Measurements from ENCODE around the gene LYAR. TPM values are rescaled to one million over a fixed set of nuclear protein-coding genes. Genes with fewer than 3 reads are reported as not detected.

Gene LYAR
- total RNA-seq, 2 experiments from 2014 or later = 97.6 to 106 TPM

GRCh38 chr4:4225915-4226605 lies 63.9 kb downstream of the LYAR start:
- no peaks in the 10 kb centered on the region for H3K9me3 Mint-ChIP-seq
- H3K27me3 Mint-ChIP-seq = peaks cover 81% of the 10 kb centered on the region
- DNase-seq = no peak
- H3K4me3 Mint-ChIP-seq = peak overlapping the region; percentile 35
- H3K36me3 Mint-ChIP-seq = peaks cover 6% of the 10 kb centered on the region
- H3K4me1 Mint-ChIP-seq = peaks cover 5% of the 10 kb centered on the region
- no peak overlapping the region for H3K27ac Mint-ChIP-seq

Other genes starting within 250 kb of the LYAR start
- not detected for gene OTOP1, start 63.2 kb downstream of the LYAR start, total RNA-seq
- gene TMEM128, start 41.9 kb downstream of the LYAR start, total RNA-seq = 10 to 100 TPM; 23.6 to 25.0 TPM
- 1 to 10 TPM; 5.7 to 6.0 TPM for gene ZBTB49, start 97 bp upstream of the LYAR start, total RNA-seq
- gene NSG1, start 96.9 kb upstream of the LYAR start, total RNA-seq = 1 to 10 TPM; 3.8 to 4.7 TPM